Mammary microvascular endothelial cell (primary cell): Measurements from ENCODE around the gene NQO1. TPM values are rescaled to one million over a fixed set of nuclear protein-coding genes. Genes with fewer than 3 reads are reported as not detected.

Experiments
- total RNA-seq: library from RNA; depleted of rRNA; stranded (reverse); fragments of >200 nt; gene quantifications from 2 replicates; pipeline ENCODE4 v1.2.3, GENCODE V29; 2015

The NQO1 gene
- total RNA-seq, result 523 and 584 TPM in 2 replicates

DNA sequence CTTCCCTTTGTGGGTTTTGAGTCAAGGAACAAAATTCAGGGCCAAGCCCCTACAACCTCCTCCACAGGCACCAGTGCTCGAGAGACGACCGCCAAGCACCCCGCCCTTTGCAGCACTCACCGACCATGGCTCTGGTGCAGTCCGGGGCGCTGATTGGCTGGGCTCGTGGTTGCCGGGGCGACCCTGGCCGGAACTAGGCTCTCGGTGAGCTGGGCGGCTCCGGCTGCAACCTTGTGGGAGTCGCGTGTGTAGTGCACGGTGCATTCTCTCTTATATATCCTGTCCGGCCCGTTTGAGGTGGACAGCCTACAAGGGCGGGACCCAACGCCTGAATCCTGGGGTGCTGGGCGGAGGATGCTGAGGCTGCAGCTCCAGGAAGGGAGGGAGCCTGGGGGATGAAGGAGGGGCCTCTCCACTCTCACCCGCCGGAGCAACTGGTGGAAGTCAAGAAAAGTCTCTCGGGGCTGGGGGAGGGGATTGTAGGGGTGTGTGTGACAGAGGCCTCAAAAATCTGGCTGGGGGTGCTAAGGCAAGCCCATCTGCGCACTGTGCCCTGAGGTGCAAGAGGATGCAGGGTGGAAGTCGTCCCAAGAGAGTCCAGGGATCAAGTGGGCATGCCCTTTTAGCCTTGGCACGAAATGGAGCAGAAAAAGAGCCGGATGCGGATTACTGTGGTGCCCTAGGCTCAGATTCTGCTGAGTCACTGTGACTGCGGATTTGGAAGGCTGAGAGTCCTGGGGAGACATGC lies at the start of gene NQO1:
Gene NQO1, minus strand, starts transcription at position 248 of the 748 bp plus-strand sequence. Its CDS starts 121 bp downstream, at position 127.

DNA sequence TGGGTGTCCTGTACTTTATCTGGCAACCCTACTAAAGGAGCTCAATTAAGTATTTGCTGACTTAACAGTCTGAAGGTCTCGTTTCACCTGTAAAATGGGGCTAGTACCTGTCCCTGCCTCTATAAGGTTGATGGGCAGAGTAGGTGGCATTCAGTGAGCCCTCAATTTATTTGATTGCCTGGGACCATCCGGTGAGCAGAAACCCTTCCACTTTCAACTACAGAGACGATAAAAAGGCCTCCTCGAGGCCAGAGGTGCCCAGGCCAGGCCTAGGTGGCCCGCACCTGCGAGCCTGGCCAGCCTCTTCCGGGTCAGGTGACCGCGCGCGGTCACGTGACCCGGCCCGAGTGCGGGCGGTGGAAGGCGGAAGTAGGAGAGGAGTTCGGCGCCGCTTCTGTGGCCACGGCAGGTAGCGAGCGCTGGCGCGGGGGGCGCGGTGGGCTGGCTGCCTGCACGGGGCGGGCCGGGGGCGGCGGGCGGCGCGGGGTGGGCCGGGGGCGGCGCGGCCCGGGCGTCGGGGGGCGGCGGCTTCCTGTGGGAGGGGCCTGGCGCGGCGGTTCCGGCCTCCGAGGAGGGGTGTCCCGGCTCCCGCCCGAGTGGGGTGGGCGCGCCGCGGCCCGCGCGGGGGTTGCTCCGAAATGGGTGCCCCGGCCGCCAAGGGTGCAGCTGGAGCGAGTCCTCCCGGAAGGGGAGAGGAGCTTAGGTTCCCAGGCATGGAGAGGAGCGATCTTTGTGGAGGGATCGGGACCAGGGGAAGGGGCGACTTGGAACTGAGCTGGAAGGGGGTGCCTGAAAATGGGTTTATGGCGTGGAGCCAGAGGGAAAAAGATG lies 35.8 kb upstream of the NQO1 start, which contains the start of gene WWP2:
Gene WWP2, plus strand, starts transcription at position 350 of the 831 bp plus-strand sequence. CDS start 24,679 bp downstream, outside the sequence.

DNA sequence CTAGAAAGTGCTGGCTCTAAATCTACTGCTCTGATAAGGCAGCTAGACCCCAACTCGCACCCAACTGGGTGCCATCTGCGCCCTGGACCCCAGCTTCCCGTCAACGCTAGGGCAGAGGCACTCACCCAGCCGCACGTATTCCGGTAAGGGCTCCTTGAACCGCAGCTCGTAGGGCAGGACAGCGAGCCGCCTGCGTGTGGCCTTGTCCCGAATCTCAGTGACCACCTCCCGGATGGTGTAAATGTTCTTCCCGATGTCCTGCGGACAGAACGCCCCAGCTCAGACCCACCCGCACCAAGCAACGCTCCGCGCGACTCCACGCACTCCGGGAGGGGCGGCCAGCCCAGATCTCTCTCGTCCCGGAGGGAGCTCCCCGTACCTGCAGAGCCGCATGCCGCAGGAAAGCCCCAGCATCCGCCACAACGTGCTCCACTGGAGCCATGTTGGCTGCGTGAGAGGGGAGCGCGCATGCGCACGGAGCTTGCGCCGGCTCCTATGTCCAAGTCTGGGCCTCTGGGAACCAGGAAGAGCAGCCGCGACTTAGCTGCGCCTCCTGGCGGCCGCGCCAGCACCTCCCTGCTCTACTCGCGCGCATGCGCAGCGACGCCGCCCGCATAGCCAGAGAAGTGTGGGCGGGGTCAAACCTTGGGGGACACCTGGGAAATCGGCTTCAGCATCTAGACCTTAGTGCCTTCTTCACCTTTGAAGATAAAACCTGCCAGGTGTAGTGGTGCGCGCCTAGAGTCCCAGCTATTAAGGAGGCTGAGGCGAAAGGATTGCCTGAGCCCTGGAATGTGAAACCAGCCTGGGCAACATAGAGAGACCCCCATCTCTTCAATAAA lies 28.3 kb upstream of the NQO1 start, which contains the start of gene NOB1:
Gene NOB1, minus strand, starts transcription at position 458 of the 842 bp plus-strand sequence. Its CDS starts 16 bp downstream, at position 442.

Other genes with a start within 250 kb of the NQO1 start
- 8.9 and 10.5 TPM in 2 replicates for gene NFAT5, start 160.6 kb downstream of the NQO1 start, total RNA-seq
- 37.6 and 40.2 TPM in 2 replicates for gene NOB1, start 28.4 kb upstream of the NQO1 start, total RNA-seq
- 30.3 and 30.6 TPM in 2 replicates for gene WWP2, start 35.8 kb upstream of the NQO1 start, total RNA-seq
- under 0.01 TPM in 1 of 2 replicates, not detected in the other for gene CLEC18A, start 224.8 kb upstream of the NQO1 start, total RNA-seq